ENCODE results near the gene TIAM2.

DNA sequence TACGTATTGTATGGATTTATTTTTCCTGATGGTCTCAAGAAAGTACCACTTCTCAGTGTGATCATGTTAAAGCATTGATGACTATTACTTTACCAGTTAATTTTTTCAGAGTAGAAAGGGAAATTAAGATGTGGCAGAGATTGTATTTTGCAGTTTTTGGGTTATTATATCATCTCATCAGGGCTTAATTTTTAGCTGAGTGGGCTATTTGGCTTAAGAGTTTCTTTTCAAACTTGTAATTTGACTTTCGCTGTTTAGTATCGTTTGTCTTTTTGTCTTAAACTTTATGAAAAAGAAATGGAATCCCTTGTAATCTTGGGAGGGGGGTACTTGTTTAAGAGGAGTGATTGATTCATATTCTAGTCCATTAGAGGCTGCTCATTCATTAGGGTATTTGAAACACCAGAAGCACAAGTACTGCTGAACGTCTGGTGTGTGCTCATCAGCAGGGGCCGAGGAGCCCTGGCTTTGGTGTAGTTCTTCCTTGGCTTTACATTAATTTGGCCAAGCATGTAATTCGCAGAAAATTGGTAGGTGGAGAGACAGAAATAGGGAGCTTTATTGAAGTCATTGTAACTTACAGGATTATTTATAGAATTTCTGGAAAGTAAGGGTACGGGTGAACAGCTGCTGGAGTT lies 112.4 kb downstream of the TIAM2 start:
- TF ChIP-seq POLR2A (IDR thresholded peaks at IDR 0.05; ENCODE audit: low read length) = no peak
- TF ChIP-seq GATA1 (IDR thresholded peaks at IDR 0.05; ENCODE audit: low read depth, low read length) = no peak

Data from erythroblast (primary cell).